NCI-H345 treated with DMSO at 0.1 percent for 48 hours (cell line): ENCODE data around the gene CBLL1.

Experiments
- DNase-seq: peaks from one replicate; lab custom pipeline; 2025; ENCODE audit not compliant: unreplicated experiment; lab: John Stamatoyannopoulos, UW

Gene CBLL1

GRCh38 chr7:107743567-107744344 is at the start of gene CBLL1:
TSS of gene CBLL1 (plus strand) at chr7:107744142. CDS start at chr7:107744164, 22 bp downstream.
- DNase-seq = peak; percentile 91

GRCh38 chr7:107694386-107694785 is 49.6 kb upstream of the CBLL1 start:
- no peak for DNase-seq

GRCh38 chr7:107696330-107696946 is 47.5 kb upstream of the CBLL1 start:
- no peak for DNase-seq

GRCh38 chr7:107697321-107698049 is 46.5 kb upstream of the CBLL1 start:
- no peak for DNase-seq

GRCh38 chr7:107700570-107700969 is 43.4 kb upstream of the CBLL1 start:
- no peak for DNase-seq

GRCh38 chr7:107701191-107701590 is 42.8 kb upstream of the CBLL1 start:
- no peak for DNase-seq

GRCh38 chr7:107703219-107703618 is 40.7 kb upstream of the CBLL1 start:
- no peak for DNase-seq

- no peak for DNase-seq
Measured at GRCh38 chr7:107703872-107704271, 40.1 kb upstream of the CBLL1 start.

- DNase-seq = no peak
Measured at GRCh38 chr7:107708956-107709355, 35.0 kb upstream of the CBLL1 start.

GRCh38 chr7:107711301-107711700 is 32.6 kb upstream of the CBLL1 start:
- no peak for DNase-seq

GRCh38 chr7:107712025-107712424 is 31.9 kb upstream of the CBLL1 start:
- DNase-seq = peak; percentile 91

GRCh38 chr7:107712896-107713295 is 31.0 kb upstream of the CBLL1 start:
- DNase-seq = no peak

GRCh38 chr7:107715531-107715930 is 28.4 kb upstream of the CBLL1 start:
- DNase-seq = no peak

GRCh38 chr7:107718456-107719193 is 25.3 kb upstream of the CBLL1 start:
- DNase-seq = no peak

GRCh38 chr7:107721286-107721685 is 22.7 kb upstream of the CBLL1 start:
- DNase-seq = no peak

GRCh38 chr7:107723255-107723654 is 20.7 kb upstream of the CBLL1 start:
- DNase-seq = no peak

GRCh38 chr7:107725138-107725740 is 18.7 kb upstream of the CBLL1 start:
- DNase-seq = peak; percentile 44

GRCh38 chr7:107726356-107727130 is 17.4 kb upstream of the CBLL1 start:
- DNase-seq = no peak

GRCh38 chr7:107728276-107728675 is 15.7 kb upstream of the CBLL1 start:
- DNase-seq = no peak
